KOPT-K1 (cell line): ENCODE data around the gene ZAR1L.

Experiments used
- H3K27ac ChIP-seq: fragments of 200-600 bp; sonication (generic); 2 replicates; pipeline ENCODE4 v1.5.1; 2016; ENCODE audit warnings: antibody characterized with exemption, mild to moderate bottlenecking, low read depth, low read length; ENCODE audit not compliant: poor library complexity, severe bottlenecking
- H3K36me3 ChIP-seq: fragments of 200-600 bp; sonication (generic); 2 replicates; pipeline ENCODE4 v1.5.1; 2017; ENCODE audit warnings: antibody characterized with exemption, mild to moderate bottlenecking, low read length, moderate library complexity; ENCODE audit not compliant: insufficient read depth
- H3K9me3 ChIP-seq: fragments of 200-600 bp; sonication (generic); 2 replicates; pipeline ENCODE4 v1.5.1; 2017; ENCODE audit warnings: antibody characterized with exemption, low read length, mild to moderate bottlenecking; ENCODE audit not compliant: insufficient read depth, poor library complexity, severe bottlenecking

The ZAR1L gene

DNA sequence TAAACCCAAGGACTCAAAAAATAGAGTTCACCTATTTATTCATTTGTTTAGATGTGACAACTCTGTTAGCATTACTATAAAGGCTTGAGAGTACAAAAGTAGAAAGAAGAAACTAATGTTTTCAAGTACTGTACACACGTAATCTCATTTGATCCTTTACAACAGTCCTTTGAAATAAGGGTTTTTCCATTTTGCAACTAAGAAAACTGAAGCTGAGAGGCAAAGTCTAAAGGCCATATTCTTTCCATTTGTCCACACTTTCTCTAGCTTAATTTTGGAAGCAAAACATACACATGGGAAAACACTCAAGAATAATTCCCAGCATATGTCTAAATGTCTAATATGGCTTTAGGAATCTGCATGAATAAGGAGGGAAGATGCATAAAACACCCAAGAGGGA is 34.1 kb downstream of the ZAR1L start:
- H3K36me3 ChIP-seq: no peaks in the 10 kb centered on the region

DNA sequence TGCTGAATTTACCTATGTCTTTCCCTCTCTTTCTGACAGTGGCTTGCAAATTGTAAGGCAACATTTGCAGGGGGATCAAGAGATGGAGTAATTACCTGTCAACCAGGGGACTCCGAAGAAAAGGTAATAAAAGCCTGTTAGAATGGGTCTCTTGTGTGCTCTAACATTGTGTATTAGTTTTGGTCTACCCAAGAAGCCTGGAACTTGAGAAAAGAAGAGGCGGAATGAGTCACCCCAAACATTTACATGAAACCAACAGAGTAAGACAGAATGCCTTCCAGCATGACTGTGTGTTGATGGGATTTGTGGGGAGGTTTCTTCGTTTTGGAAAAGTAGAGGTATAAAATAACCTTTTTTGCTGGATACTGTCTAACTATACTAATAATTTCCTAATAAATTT is 36.7 kb downstream of the ZAR1L start:
- H3K27ac ChIP-seq: no peak overlapping the region
- H3K36me3 ChIP-seq: no peaks in the 10 kb centered on the region
- no peaks in the 10 kb centered on the region for H3K9me3 ChIP-seq

More for the DNA sequence above, 34.1 kb downstream of the ZAR1L start:
- no peaks in the 10 kb centered on the region for H3K9me3 ChIP-seq
- H3K27ac ChIP-seq: no peak overlapping the region

DNA sequence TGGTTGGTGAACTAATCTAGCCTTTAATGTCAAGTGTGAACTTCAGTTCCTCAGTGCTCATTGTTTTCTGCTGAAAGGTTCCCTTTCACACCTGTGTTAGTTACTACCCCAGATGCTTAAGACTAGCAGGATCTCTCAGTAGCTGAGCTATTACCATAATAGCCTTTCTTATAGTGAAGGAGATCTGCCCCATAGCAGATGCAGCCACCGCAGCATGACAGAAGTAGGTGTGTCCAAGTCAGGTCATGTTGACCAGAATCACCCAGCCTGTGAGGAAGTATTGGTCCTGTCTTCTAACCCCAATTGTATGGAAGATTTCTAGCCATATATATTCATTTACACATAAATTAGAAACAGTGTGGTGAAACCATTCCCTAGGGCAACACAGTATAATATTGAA is 37.3 kb downstream of the ZAR1L start:
- H3K36me3 ChIP-seq: no peaks in the 10 kb centered on the region

GRCh38 chr13:32272021-32272683 is 43.0 kb downstream of the ZAR1L start:
- no peaks in the 10 kb centered on the region for H3K9me3 ChIP-seq
- no peak overlapping the region for H3K27ac ChIP-seq

More for the DNA sequence above, 37.3 kb downstream of the ZAR1L start:
- Histone ChIP-seq H3K9me3 (no peaks in the 10 kb centered on the region), H3K27ac (no peak overlapping the region)

DNA sequence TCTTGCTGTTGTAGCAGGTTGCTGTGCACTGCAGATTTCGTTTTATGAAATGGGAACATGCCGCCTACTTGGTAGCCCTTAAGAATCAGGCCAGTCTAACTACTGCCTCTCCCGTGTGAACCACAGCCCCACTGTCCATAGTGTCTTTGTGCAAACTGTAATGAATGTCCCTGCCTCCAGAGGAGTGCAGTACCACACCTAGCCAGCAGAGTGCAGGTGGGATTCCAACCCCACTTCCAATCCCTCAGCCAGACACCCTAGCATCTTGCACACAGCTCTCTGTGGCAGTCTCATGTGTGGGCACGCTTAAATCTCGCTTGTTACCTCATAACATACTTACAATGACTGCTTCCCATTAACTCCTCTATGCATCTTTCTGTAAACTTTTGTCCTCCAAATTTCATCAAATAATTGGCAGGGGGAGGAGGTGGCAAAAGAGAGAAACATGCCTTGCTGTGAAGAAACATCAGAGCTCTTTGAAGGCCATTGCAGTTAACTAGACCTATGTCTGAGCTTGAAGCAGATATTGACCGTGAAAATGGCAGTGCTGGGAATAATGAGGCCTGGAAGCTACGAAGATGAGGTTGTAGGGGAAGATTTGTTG is 47.2 kb downstream of the ZAR1L start:
- H3K36me3 ChIP-seq: no peaks in the 10 kb centered on the region
- H3K27ac ChIP-seq: no peak overlapping the region
- H3K9me3 ChIP-seq: no peaks in the 10 kb centered on the region

More at GRCh38 chr13:32272021-32272683, 43.0 kb downstream of the ZAR1L start:
- H3K36me3 ChIP-seq: no peaks in the 10 kb centered on the region

DNA sequence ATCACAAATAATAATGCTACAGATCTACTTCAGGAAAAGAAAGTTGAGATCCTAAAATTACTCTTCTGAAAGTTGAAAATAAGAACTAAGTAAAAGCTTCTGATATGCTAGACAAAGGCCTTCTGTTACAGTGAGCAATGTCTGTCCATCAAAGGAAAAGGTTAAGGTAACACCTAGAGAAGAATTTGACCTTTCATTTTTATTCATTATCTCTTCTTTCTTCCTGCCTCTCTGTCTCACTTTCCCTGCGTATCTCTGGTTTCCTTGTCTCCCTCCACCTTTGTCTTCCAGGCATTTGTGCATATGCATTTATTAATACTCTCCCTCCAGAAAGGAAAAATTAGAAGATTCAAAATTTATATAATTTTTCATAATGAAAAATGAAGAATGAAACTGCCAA is 49.0 kb downstream of the ZAR1L start:
- no peaks in the 10 kb centered on the region for H3K36me3 ChIP-seq
- no peak overlapping the region for H3K27ac ChIP-seq
- H3K9me3 ChIP-seq: no peaks in the 10 kb centered on the region

DNA sequence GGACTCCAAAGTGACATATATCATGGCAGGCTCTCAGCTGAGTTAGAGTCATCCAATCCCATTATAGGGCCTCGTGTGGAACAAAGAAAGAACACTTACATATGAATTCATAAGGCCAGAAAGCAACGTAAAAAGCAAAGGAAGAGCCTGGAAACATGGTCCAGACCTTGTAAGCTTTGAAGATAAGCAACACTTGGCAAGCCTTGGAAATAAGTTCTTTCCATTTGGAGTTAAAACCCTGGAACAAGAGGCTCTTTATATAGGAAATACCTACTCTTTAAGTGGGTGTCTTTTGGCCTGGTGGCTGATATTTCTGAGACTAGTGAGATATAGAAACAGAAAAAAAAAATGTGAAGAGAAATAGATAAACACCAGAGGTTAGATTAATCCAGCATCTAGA is 49.4 kb downstream of the ZAR1L start:
- Histone ChIP-seq H3K9me3 (no peaks in the 10 kb centered on the region), H3K27ac (no peak overlapping the region), H3K36me3 (no peaks in the 10 kb centered on the region)

- Histone ChIP-seq H3K9me3 (no peaks in the 10 kb centered on the region), H3K36me3 (no peaks in the 10 kb centered on the region), H3K27ac (no peak overlapping the region)
Measured at GRCh38 chr13:32264407-32264806, 50.8 kb downstream of the ZAR1L start.

DNA sequence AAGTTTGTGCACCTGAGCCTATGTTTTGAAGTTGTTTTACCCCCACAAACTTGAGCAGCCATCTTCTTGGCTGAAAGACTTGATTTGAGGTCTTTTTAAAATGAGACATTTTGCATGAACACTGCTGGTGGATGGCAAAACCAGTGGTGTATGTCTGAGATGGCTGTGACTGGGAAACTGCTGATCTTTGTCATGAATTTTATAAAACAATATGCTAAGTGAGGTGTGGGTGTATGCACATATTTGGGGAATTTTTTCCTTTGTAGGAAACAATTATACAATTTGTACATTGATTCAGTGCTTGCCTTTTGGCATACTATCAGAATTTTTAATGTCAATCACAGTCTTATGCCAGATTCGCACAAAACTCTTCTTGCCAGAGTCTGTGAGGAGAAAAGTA is 52.5 kb downstream of the ZAR1L start:
- no peak overlapping the region for H3K27ac ChIP-seq
- no peaks in the 10 kb centered on the region for H3K9me3 ChIP-seq
- H3K36me3 ChIP-seq: no peaks in the 10 kb centered on the region

- no peak overlapping the region for H3K27ac ChIP-seq
- H3K9me3 ChIP-seq: no peaks in the 10 kb centered on the region
- H3K36me3 ChIP-seq: no peaks in the 10 kb centered on the region
Measured at GRCh38 chr13:32262165-32262564, 53.0 kb downstream of the ZAR1L start.

DNA sequence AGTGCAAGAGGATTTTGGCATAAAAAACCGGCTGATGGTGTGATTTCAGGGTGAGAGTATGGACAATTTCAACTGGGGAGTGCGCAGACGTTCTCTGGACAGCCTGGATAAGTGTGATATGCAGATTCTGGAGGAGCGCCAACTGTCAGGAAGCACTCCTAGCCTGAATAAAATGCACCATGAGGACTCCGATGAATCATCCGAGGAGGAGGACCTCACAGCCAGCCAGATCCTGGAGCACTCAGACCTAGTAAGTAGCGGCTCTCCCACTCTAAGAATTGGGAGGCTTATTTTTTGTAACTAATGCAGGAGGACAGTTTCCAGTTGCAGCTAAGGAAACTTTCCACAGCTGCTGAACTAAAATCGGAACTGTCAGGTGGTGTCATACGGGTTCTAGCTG is 53.6 kb downstream of the ZAR1L start:
- Histone ChIP-seq H3K27ac (no peak overlapping the region), H3K9me3 (no peaks in the 10 kb centered on the region), H3K36me3 (no peaks in the 10 kb centered on the region)

GRCh38 chr13:32259116-32259515 is 56.0 kb downstream of the ZAR1L start:
- no peak overlapping the region for H3K27ac ChIP-seq

GRCh38 chr13:32257649-32258048 is 57.5 kb downstream of the ZAR1L start:
- H3K27ac ChIP-seq: no peak overlapping the region
- no peaks in the 10 kb centered on the region for H3K36me3 ChIP-seq
- no peaks in the 10 kb centered on the region for H3K9me3 ChIP-seq

More at GRCh38 chr13:32259116-32259515, 56.0 kb downstream of the ZAR1L start:
- Histone ChIP-seq H3K9me3 (no peaks in the 10 kb centered on the region), H3K36me3 (no peaks in the 10 kb centered on the region)

- Histone ChIP-seq H3K27ac (no peak overlapping the region), H3K9me3 (no peaks in the 10 kb centered on the region), H3K36me3 (no peaks in the 10 kb centered on the region)
Measured at GRCh38 chr13:32256243-32256642, 58.9 kb downstream of the ZAR1L start.

DNA sequence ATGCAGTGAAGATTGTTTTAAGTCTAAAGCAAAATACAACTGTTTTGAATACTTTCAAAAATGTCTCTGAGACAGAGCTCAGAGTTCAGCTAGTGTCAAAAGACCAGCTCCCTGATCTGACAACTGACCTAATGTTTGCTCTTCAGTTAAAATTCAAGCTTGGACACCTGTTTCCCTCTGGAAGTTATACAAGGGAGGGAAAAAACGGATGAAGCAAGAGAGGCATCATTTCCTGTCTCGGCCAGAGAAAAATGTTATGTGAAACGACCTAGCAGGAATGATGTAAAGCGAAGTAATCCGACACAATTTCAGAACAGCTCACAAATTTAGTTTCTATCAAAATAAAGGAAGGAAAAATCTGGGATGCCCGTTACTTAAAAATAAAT is 59.4 kb downstream of the ZAR1L start:
- no peak overlapping the region for H3K27ac ChIP-seq
- H3K9me3 ChIP-seq: no peaks in the 10 kb centered on the region
- H3K36me3 ChIP-seq: no peaks in the 10 kb centered on the region
